GM12878 (cell line): ENCODE data around the gene STON2. TPM values are rescaled to one million over a fixed set of nuclear protein-coding genes. Genes with fewer than 3 reads are reported as not detected.
A peak's percentile ranks its signal among the peaks of the same experiment; 100 is the strongest.

ENCODE experiments used
- ATF3 ChIP-seq: IDR thresholded peaks from 2 replicates; pipeline ENCODE4 v1.6.1; 2011; ENCODE audit warnings: low read depth, mild to moderate bottlenecking, low read length, moderate library complexity, borderline replicate concordance; ENCODE audit errors: extremely low read depth
- CREB1 ChIP-seq: IDR thresholded peaks from 2 replicates; pipeline ENCODE4 v1.6.1; 2012; ENCODE audit warnings: low read depth, mild to moderate bottlenecking, inconsistent platforms
- ELK1 ChIP-seq: IDR thresholded peaks from 2 replicates; pipeline ENCODE4 v1.6.1; 2012; ENCODE audit warnings: low read depth, low read length, improper control_type of control experiment
- ESRRA ChIP-seq: IDR thresholded peaks from 2 replicates; pipeline ENCODE4 v1.6.1; 2012; ENCODE audit warnings: mild to moderate bottlenecking, low read length, improper control_type of control experiment
- HDAC6 ChIP-seq: fragments of 200-600 bp; sonication (generic); IDR thresholded peaks from one replicate; pipeline ENCODE4 v1.8.0; 2017; ENCODE audit warnings: antibody characterized with exemption; ENCODE audit not compliant: unreplicated experiment
- HSF1 ChIP-seq: fragments of 150-350 bp; IDR thresholded peaks from 2 replicates; pipeline ENCODE4 v1.6.1; 2014; ENCODE audit warnings: mild to moderate bottlenecking, low read depth, low read length
- IRF3 ChIP-seq: fragments of 450-650 bp; IDR thresholded peaks from 2 replicates; pipeline ENCODE4 v1.6.1; 2014; ENCODE audit warnings: mild to moderate bottlenecking
- JUNB ChIP-seq: IDR thresholded peaks from 2 replicates; pipeline ENCODE4 v1.6.1; 2016; ENCODE audit warnings: antibody characterized with exemption, mild to moderate bottlenecking
- KDM1A ChIP-seq: fragments of 200-600 bp; sonication (generic); IDR thresholded peaks from 2 replicates; pipeline ENCODE4 v1.6.1; 2016; ENCODE audit warnings: borderline replicate concordance
- NBN ChIP-seq: fragments of 450-650 bp; IDR thresholded peaks from 2 replicates; pipeline ENCODE4 v1.6.1; 2016
- NFYB ChIP-seq: IDR thresholded peaks from 2 replicates; pipeline ENCODE4 v1.6.1; 2011; ENCODE audit warnings: low read depth, mild to moderate bottlenecking, low read length, improper control_type of control experiment, moderate library complexity; ENCODE audit not compliant: insufficient read depth
- NR2C2 ChIP-seq: IDR thresholded peaks from 2 replicates; pipeline ENCODE4 v1.6.1; 2011; ENCODE audit warnings: borderline replicate concordance, low read depth; ENCODE audit not compliant: control insufficient read depth, insufficient read length
- NR2F1 ChIP-seq: fragments of 450-650 bp; conservative IDR thresholded peaks from 2 replicates; pipeline ENCODE4 v1.6.1; 2017; ENCODE audit warnings: mild to moderate bottlenecking
- NRF1 ChIP-seq: conservative IDR thresholded peaks from 2 replicates; pipeline ENCODE4 v1.6.1; 2011; ENCODE audit warnings: mild to moderate bottlenecking, low read depth, low read length, improper control_type of control experiment
- PKNOX1 ChIP-seq: fragments of 450-650 bp; IDR thresholded peaks from 2 replicates; pipeline ENCODE4 v1.6.1; 2016; ENCODE audit warnings: mild to moderate bottlenecking
- SMAD5 ChIP-seq: IDR thresholded peaks from 2 replicates; pipeline ENCODE4 v1.6.1; 2016; ENCODE audit warnings: antibody characterized with exemption, low read depth
- STAT1 ChIP-seq: fragments of 450-650 bp; conservative IDR thresholded peaks from 2 replicates; pipeline ENCODE4 v1.6.1; 2014; ENCODE audit warnings: antibody characterized with exemption, mild to moderate bottlenecking
- STAT3 ChIP-seq: IDR thresholded peaks from 2 replicates; pipeline ENCODE4 v1.6.1; 2011; ENCODE audit warnings: low read depth, low read length, improper control_type of control experiment
- SUPT20H ChIP-seq: IDR thresholded peaks from 2 replicates; pipeline ENCODE4 v1.6.1; 2011; ENCODE audit warnings: low read depth, mild to moderate bottlenecking, low read length, moderate library complexity, borderline replicate concordance; ENCODE audit not compliant: control insufficient read depth
- TARDBP ChIP-seq: IDR thresholded peaks from 2 replicates; pipeline ENCODE4 v1.6.1; 2016; ENCODE audit warnings: borderline replicate concordance
- TCF12 ChIP-seq: IDR thresholded peaks from 2 replicates; pipeline ENCODE4 v1.6.1; 2011; ENCODE audit warnings: low read depth, mild to moderate bottlenecking, low read length
- ZBTB33 ChIP-seq: fragments of 450-650 bp; IDR thresholded peaks from 2 replicates; pipeline ENCODE4 v1.6.1; 2017; ENCODE audit warnings: mild to moderate bottlenecking
- ZNF217 ChIP-seq: fragments of 450-650 bp; IDR thresholded peaks from 2 replicates; pipeline ENCODE4 v1.6.1; 2017; ENCODE audit warnings: antibody characterized with exemption, mild to moderate bottlenecking
- ZNF274 ChIP-seq: IDR thresholded peaks from one replicate; pipeline ENCODE4 v1.8.0; 2011; ENCODE audit not compliant: insufficient read length, insufficient read depth
- ZNF384 ChIP-seq: IDR thresholded peaks from 2 replicates; pipeline ENCODE4 v1.6.1; 2012; ENCODE audit warnings: low read depth, mild to moderate bottlenecking, low read length, improper control_type of control experiment, borderline replicate concordance
- polyA plus RNA-seq, 11 experiments: library from polyadenylated mRNA; depleted of rRNA in 4 of 11; unstranded in 6 of 11; stranded (reverse) in 5 of 11; fragments of >200 nt; fragmentation: Nextera tagmentation in 4 of 11; fragmentation: Illumina TruSeq in 1 of 11; extraction: Ambion mirVana in 4 of 11; extraction: Trizol in 1 of 11; gene quantifications; 1 replicate in 1 of 11; 2 replicates in 10 of 11; pipeline versions ENCODE4 v1.2.1 to v1.2.3, GENCODE V29; 2011 to 2016; ENCODE audit warnings: inconsistent platforms in 2 of 11, missing spikeins in 2 of 11, low read depth in 1 of 11
- total RNA-seq, 4 experiments: library from RNA; depleted of rRNA in 3 of 4; stranded (reverse); fragments of >200 nt in 3 of 4; fragmentation: Illumina TruSeq in 1 of 4; extraction: Trizol in 1 of 4; gene quantifications; 2 replicates each; pipeline versions ENCODE4 v1.2.1 to v1.2.3, GENCODE V29; 2013 to 2021

Gene STON2
- total and polyA plus RNA-seq, 10 of the 15 experiments (the other 5 are each of a cell fraction or from before 2014, with no cell fraction given), result 0.03 to 0.13 (median 0.03) TPM; not detected in 7

- TF ChIP-seq TARDBP (no peak), NRF1 (no peak), ELK1 (no peak), NBN (peak; percentile 85), TCF12 (peak; percentile 55; the same call in 1 of the 2 replicates), STAT1 (no peak; the same call in 1 of the 2 replicates), STAT3 (no peak), PKNOX1 (no peak), HDAC6 (peak; percentile 87), KDM1A (no peak), SMAD5 (peak; percentile 96), HSF1 (0 out of 2 replicates have a peak, but pooled peaks have one; percentile 21), SUPT20H (no peak), ZNF217 (no peak), ZNF274 (no peak), ZNF384 (no peak), NR2F1 (0 out of 2 replicates have a peak, but pooled peaks have one; percentile 8), ESRRA (no peak), ATF3 (no peak), NFYB (no peak), IRF3 (0 out of 2 replicates have a peak, but pooled peaks have one; percentile 27), CREB1 (peak; percentile 90), ZBTB33 (no peak), JUNB (no peak), NR2C2 (no peak)
Measured at GRCh38 chr14:81219210-81219758, 180.8 kb downstream of the STON2 start (continued).
